Measurements from ENCODE around the gene SPAG16. TPM values are rescaled to one million over a fixed set of nuclear protein-coding genes. Genes with fewer than 3 reads are reported as not detected.

The SPAG16 gene
- total and polyA plus RNA-seq, 8 donors, result 11.1 to 47.4 (median 42.3) TPM

DNA sequence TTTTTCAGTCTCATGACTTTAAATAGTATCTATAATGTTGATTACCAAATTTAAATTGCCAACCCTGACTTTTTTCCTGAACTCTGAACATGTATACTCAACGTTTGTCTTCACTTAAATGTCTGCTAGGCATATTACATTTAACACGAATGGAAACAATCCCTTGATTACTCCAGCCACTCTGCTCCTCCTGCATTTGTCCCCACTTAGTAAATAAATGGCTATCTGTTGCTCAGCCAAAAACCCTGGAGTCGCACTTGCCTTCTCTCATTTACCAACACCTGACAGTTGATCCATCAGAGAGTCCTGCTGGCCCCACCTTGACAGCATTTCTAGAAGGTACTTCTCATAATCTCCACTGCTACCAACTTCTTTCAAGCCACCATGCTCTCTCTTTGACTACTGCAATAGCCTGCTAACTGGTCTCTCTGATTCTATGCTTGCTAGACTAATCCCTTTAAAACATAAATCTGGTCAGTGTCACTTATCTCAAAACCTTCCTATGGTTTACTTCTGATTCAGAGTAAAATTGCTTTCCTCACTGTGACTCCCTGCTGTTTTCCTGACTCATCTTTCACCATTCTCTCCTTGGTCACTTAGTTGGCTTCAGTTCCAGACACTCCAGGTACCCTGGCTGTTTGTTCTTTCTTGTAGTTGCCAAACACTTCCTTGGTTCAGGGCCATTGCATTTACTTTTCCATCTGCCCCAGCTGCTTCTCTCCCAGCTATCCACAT, 31.9 kb downstream of the SPAG16 start:
- no peaks in the 10 kb centered on the region for H3K27me3 ChIP-seq
- peaks cover 0 to 4% of the 10 kb centered on the region in 2 donors for H3K36me3 ChIP-seq
- DNase-seq, result no peak
- ATAC-seq, result no peak
- H3K4me1 ChIP-seq, result no peaks in the 10 kb centered on the region
- no peak overlapping the region for H3K27ac ChIP-seq
- no peaks in the 10 kb centered on the region for H3K9me3 ChIP-seq
- TF ChIP-seq, protein P1, sequence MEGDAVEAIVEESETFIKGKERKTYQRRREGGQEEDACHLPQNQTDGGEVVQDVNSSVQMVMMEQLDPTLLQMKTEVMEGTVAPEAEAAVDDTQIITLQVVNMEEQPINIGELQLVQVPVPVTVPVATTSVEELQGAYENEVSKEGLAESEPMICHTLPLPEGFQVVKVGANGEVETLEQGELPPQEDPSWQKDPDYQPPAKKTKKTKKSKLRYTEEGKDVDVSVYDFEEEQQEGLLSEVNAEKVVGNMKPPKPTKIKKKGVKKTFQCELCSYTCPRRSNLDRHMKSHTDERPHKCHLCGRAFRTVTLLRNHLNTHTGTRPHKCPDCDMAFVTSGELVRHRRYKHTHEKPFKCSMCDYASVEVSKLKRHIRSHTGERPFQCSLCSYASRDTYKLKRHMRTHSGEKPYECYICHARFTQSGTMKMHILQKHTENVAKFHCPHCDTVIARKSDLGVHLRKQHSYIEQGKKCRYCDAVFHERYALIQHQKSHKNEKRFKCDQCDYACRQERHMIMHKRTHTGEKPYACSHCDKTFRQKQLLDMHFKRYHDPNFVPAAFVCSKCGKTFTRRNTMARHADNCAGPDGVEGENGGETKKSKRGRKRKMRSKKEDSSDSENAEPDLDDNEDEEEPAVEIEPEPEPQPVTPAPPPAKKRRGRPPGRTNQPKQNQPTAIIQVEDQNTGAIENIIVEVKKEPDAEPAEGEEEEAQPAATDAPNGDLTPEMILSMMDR (IDR thresholded peaks at IDR 0.05), result no peak
- intact Hi-C loops (cut with DNase I), result no loop called here
- H3K4me3 ChIP-seq, result no peak overlapping the region

DNA sequence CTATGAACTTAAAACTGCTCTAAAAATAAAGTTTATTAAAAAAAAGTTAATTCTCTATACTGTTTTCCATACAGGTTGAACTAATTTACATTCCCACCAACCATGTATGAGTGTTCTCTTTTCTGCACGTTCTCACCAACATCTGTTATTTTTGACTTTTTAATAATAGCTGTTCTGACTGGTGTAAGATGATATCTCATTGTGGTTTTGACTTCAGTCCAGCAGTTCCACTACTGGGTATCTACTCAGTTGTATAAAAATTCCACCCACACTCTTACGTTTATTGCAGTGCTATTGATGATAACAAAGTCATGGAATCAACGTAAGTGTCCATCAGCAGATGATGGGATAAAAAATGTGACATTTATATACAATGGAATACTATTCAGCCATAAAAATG, 33.7 kb downstream of the SPAG16 start:
- H3K4me1 ChIP-seq, result no peaks in the 10 kb centered on the region
- H3K27me3 ChIP-seq, result no peaks in the 10 kb centered on the region
- intact Hi-C loops (cut with DNase I), result no loop called here
- H3K36me3 ChIP-seq, result peaks cover 0 to 4% of the 10 kb centered on the region in 2 donors
- no peak overlapping the region for H3K4me3 ChIP-seq
- TF ChIP-seq, protein P1 (IDR thresholded peaks at IDR 0.05), result no peak
- H3K27ac ChIP-seq, result no peak overlapping the region
- H3K9me3 ChIP-seq, result no peaks in the 10 kb centered on the region
- DNase-seq (no peak), ATAC-seq (no peak)

DNA sequence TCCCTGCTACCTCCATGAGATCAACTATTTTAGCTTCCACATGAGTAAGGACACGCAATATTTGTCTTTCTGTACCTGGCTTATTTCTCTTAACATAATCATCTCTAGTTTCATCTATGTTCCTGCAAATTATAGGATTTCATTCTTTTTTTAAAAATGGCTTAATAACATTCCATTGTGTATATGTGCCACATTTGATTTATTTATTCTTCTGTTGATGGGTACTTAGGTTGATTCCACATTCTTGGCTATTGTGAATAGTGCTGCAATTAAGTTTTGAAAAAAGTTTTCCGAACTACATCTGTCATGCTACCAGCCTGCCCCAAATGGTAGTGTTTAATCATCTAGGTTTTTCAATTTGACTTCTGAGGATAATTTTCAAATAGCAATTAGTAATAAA, 36.3 kb downstream of the SPAG16 start:
- peaks cover 0 to 4% of the 10 kb centered on the region in 2 donors for H3K36me3 ChIP-seq
- H3K27me3 ChIP-seq, result no peaks in the 10 kb centered on the region
- no peak overlapping the region for H3K4me3 ChIP-seq
- DNase-seq, result no peak
- H3K9me3 ChIP-seq, result no peaks in the 10 kb centered on the region
- intact Hi-C loops (cut with DNase I), result no loop called here
- H3K4me1 ChIP-seq, result no peaks in the 10 kb centered on the region
- TF ChIP-seq, protein P1 (IDR thresholded peaks at IDR 0.05), result no peak
- ATAC-seq, result no peak
- no peak overlapping the region for H3K27ac ChIP-seq

DNA sequence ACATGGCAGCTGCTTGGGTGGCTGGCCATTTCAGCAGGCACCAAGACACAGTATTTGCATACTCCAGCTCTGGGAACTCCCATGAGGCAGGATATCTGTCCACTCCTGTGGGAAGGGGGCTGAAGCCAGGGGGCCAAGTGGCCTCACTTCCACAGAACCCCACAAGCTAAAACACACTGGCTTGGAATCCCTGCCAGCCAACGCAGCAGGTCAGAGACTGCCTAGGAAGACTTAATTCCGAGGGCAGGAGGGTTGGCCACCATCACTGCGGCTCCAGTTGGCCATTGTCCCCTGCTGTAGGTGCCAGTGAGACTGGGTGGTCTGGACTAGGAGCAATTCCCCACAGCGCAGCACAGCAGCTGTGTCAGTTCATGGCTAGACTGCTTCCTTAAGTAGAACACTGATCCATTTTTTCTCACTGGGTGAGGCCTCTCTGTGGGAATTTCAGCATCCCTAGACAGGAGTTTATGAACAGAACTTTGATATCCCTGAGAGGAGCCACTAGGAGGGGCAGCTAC, 52.0 kb downstream of the SPAG16 start:
- H3K9me3 ChIP-seq, result peaks cover 0 to 62% of the 10 kb centered on the region in 2 donors
- intact Hi-C loops (cut with DNase I), result no loop called here
- H3K4me1 ChIP-seq, result no peaks in the 10 kb centered on the region
- H3K27ac ChIP-seq, result no peak overlapping the region
- TF ChIP-seq, protein P1 (IDR thresholded peaks at IDR 0.05), result no peak
- H3K4me3 ChIP-seq, result no peak overlapping the region
- ATAC-seq (no peak), DNase-seq (no peak)
- no peaks in the 10 kb centered on the region for H3K27me3 ChIP-seq
- no peaks in the 10 kb centered on the region for H3K36me3 ChIP-seq

DNA sequence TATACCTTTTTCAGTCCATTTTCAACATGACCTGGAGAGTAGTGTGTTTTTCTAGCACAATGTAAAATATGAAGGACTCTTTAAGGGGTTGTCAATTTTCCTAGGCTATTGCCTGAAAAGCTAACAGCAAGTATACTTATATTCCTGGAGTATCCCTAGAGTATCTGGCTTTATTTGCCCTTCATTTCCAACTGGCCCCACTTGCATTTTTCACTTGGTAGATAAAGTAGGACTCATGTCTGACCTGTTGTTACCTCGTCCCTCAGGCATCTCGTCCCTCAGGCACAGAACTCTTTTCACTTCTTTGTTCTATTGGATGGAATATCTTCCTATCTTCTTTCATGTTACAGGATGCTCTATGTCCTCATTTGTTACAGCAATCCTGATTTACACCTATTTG, 69.2 kb downstream of the SPAG16 start:
- intact Hi-C loops (cut with DNase I), result no loop called here
- Histone ChIP-seq H3K36me3 (no peaks in the 10 kb centered on the region), H3K4me1 (no peaks in the 10 kb centered on the region), H3K4me3 (no peak overlapping the region), H3K9me3 (peaks cover 0 to 17% of the 10 kb centered on the region in 2 donors), H3K27me3 (no peaks in the 10 kb centered on the region), H3K27ac (no peak overlapping the region)
- TF ChIP-seq, protein P1 (IDR thresholded peaks at IDR 0.05), result no peak
- DNase-seq (no peak), ATAC-seq (peak; percentile 90)
